GM21529 (cell line): Measurements from ENCODE around the gene METTL16.

Source experiments
- ATAC-seq: cut with Tn5 transposase; IDR thresholded peaks from one replicate; pipeline ENCODE4 v1.9.1; 2021; ENCODE audit not compliant: unreplicated experiment

The METTL16 gene

DNA sequence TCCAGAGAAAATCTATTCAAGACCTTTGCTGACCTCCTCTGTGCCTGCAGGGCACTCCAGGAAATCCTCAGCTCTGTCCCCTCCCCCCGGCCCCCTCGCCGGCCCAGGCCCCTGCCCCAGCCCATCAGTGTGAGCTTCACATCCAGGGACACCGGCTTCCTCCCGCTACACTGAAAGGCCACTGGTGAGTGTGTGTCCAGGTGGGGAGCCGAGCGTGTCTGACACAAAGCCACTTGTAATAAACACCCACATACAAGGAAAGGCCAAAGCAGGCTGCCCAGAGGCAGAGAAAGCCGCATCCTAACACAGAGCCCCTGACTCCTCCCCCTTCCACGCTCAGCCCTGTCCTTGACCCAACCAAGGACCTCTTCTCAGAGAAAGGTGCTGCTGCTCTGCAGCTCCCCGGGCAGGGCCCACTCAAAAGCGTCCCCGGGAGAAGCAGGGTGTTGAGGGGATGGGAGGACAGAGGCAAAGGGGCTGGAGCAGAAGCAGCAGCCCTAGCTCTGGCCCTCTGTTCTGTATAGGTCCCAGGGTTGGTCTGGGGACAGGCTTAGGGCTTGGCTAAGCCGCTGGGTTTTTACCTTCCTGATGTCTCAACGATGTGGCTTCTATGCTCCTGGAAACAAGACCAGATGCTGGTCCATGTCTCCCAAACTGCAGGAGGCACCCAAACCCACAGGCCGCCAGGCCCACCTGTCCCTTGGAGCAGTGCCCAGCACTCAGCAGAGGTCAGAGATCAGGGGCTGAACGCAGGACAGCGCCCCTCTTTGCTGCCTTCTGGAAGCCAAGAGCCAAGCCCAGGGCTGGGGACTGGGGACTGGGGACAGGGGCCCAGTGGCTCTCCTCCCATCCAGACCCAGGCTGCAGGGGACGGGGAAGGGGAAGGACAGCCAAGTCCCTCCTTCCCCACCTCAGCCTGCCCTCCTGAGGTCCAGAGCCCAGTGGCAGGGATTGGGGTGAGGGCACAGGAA lies 126.2 kb downstream of the METTL16 start:
- no peak for ATAC-seq

DNA sequence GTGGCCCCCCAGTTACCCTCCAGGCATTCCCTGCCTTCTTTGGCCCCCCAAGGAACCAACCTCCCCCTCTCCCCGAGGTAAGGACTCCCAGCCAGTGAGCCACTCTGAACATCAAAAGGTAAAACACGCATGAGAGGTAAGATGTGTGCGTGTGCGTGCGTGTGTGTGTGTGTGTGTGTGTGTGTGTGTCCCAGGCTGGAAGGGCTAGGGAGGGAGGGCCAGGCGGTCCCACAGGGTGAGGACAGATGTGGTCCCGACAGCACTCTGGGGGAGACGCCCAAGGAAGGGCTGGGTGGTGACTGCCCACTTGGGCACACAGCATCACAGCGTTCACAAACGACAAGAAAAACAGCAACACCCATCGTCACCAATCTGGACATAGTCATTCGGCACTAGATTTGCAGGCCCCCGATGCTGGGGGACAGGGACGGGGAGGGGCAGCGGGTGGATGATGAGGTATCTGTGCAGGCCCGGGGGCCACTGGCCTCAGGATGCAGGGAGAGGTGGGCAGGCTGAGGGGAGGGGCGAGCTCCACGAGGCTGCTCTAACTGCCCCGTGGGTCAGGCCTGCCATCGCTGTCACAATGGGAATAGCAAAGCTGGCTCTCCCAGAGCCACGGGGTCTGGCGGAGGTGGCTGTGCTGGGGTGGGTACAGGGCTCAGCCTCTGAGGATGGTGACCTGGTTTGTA lies 127.1 kb downstream of the METTL16 start:
- ATAC-seq, result no peak

DNA sequence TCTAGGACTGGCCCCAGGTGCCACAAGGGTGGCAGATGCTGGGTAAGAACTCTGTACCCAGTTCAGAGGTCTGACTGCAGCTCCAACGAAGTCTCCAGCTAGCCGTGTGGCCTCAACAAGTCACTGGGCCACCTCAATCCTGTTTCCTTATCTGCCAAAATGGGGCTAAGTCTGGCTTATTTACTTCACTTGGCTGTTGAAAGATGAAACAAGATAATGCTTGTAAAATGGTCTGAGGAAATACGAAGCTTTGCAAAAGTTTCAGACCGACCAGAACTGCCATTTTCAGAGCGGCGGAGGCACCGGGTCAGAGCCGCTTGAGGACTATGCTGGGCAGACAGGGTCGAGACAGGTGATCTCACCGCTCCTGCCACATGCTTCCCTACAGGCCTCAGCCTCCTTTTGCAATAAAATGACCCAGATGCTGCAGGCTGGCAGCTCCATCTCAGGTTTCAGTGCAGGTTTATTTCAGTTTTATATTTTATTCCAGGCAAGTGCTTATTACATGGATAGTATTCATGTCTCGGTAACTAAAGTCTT lies 128.0 kb downstream of the METTL16 start:
- ATAC-seq, result no peak

DNA sequence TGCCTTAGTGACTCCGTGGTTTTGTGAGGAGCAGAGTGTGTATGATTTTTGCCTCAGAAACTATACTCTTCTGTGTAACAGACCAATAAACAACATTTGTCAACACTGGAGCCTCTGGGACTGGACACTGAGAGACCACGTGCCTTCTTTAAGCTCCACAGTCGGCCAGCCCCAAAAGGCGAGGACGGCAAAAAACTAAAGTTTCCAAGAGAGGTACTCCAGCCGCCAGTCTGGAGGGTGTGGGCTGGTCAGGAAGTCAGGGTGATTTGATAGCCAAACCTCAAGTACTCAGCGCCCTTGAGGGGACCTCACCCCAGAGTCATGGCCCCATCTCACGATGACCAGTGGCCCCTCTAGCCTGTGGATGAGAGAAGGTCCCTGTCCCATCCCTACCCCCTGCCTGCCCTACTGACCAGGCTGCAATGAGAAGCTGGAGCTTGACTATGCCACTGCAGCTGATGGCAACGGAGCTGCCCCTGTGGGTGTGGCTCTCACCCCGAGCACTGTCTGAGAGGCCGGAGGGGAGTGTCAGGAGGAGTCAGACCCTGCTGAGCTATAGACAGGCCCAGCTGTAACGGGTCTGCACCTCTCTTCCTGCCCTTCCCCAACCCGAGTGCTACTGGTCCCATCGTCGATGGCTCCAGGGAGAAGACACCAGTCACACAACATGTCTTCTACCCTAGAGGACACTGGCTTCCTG lies 130.6 kb downstream of the METTL16 start:
- ATAC-seq, result no peak

DNA sequence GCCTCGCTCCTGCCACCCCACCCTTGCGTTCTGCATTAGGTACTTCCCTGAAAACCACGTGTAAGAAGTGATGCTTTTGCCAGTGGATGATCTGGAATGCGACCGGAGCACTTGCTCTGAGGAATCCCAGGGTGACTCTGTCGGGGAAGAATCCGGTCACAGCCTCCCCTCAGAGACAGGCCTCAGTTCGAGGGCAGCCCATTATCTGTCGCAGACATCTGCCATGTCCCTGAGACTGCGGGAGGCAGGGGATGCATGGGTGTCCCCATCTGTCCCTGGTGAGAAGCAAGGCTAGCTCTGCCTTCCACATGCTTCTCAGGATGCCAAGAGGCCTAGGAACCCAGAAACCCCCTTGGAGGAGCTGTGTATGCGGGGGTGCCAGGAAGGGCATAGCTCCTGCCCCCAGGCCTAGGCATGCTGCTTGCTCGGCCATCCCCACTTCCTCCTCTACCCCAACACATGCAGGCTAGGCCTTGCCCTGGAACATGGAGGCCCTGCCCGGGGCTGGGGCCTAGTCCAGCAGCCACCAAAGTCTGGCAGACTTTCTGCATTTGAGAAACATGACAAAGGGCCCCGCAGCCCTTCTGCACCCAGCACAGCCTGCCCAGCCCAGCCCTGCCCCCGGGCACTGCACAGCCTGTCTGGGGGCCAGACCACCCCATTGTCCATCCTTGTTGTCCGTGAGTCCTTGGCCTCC lies 131.3 kb downstream of the METTL16 start:
- no peak for ATAC-seq

DNA sequence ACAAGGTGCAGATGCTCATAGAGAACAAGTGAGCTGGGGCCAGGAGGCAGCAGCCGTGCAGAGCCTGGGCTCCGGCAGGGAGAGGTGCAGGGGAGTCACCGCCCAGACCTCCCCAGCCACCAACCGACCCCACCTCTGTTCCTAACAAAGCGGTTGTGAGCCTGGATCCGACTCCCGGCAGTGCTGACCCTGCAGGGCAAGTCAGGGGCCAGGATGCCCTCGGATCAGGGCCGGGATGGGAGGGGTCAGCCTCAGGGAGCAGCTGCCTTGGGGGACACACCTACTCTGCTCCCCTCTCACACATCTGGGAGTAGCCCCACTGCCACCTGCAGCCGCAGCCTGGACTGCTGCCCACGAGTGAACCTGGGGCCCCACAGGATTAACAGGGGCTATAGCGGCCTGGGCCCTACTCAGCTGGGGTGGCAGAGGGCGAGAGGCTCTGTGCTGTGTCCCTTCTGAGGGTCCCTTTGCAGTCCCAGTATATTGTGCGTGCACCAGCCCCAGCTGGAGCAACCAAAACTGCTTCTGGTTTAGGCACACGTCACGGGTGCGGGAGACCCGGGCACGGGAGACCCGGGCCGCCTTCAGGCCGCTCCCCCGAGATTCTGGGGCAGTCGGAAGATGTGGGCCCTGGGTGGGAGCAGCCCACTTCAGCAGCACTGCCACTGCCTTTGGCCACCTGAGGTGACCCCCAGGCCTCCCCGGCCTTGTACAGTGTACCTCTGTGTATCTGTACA lies 132.0 kb downstream of the METTL16 start:
- ATAC-seq, result no peak

DNA sequence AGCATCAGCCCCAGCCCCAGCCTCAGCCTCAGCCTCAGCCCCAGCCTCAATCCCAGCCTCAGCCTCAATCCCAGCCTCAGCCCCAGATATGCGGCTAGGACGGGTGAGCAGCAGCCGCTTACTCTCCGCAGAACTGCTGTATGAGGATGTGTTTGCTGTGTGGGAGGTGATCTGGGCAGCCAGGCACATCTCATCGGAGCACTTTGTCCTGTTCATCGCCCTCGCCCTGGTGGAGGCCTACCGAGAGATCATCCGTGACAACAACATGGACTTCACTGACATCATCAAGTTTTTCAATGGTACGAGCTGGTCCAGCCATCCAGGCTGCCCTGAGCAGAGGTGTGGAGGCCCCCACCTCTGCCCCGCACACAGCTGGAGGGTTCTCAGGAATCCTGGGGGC lies 132.8 kb downstream of the METTL16 start:
- no peak for ATAC-seq

DNA sequence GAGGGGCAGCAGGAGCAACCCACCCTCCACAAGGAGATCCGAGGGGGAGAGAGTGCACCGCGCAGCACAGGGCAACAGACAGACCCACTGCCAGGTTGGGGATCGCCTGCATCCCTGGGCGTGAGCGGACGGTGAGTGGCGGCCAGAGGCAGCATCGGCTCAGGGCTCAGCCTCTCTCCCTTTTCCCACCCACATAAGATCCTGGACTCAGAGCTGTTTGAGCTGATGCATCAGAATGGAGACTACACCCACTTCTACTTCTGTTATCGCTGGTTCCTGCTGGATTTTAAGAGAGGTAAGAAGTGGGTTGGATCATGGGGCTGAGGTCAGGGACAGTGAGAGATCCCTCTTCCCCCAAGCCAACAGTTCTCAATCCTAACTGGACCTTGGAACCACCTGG lies 134.0 kb downstream of the METTL16 start:
- ATAC-seq, result no peak

DNA sequence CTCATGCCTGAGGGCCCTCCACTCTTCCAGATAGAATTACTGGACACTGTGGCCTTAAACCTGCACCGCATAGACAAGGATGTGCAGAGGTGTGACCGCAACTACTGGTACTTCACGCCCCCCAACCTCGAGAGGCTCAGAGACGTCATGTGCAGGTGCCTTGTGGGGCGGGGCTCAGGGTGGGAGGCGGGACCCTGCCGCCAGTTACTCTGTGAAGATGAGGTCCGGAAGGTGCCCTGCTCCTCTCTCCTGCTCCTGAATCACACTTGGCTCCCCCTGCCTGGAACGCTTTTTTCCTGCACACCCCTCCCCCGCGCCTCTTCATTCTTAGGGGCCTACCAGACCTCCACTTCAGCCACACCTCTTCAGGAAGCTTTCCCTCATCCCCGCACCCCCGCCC lies 135.6 kb downstream of the METTL16 start:
- ATAC-seq, result no peak

DNA sequence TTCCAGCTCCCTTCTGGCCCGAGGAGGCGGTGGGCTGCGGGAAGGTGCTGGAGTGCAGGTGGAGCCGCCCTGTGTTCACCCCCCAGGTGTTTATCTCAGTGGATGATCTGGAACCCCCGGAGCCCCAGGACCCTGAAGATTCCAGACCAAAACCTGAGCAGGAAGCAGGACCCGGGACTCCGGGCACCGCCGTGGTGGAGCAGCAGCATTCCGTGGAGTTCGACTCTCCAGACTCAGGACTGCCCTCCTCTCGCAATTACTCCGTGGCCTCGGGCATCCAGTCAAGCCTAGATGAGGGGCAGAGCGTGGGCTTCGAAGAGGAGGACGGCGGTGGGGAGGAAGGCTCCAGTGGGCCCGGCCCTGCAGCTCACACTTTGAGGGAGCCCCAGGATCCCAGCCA lies 136.3 kb downstream of the METTL16 start:
- ATAC-seq, result no peak

DNA sequence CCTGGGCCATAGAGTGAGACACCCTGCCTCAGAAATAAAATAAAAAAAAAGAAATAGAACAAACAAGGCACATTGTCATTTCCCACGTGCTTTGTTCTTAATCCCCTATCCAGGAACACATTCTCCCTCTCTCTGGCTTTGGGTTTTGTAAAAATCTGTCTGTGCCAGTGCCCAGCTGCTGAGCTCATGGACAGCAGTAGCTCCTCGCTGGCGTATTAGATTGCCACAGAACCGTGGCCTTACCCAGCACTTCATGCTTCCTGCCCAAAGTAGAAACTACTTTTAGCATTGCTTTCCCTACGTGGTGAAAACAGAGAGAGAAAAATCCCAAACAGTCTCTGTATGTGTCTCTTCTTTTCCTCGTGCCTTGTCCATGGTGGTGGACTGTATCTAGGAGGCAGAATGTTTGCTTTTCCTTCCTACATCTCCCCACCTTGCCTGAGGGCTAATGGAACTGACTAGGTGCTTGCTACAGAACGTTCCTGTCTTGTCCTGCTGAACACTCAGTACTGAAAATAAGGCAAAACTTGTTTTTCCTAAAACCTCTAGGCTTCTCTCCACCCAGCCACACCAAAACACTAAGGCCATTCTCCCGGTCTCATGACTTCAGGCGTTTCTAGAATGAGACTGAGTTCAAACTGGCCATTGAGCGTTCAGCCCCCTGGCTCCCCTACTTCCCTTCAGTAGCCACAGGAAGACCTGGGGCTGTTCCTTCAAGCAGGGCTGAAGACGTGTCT lies 137.0 kb downstream of the METTL16 start:
- ATAC-seq, result no peak

DNA sequence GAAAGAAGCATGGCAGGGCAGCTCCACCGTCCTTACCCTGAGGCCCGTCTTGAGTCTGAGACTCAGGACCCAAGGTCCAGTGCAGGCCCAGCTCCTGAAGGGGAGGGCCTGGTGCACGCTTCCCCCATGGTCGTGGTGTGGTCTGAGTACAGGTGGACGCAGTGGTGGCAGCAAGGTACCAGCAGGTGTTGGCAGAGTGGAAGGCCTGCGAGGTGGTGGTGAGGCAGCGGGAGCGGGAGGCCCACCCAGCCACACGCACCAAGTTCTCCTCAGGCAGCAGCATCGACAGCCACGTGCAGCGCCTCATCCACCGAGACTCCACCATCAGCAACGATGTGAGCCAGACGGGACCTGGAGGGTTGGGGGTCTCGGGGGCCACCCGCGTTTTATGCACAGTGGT lies 138.5 kb downstream of the METTL16 start:
- ATAC-seq, result no peak

DNA sequence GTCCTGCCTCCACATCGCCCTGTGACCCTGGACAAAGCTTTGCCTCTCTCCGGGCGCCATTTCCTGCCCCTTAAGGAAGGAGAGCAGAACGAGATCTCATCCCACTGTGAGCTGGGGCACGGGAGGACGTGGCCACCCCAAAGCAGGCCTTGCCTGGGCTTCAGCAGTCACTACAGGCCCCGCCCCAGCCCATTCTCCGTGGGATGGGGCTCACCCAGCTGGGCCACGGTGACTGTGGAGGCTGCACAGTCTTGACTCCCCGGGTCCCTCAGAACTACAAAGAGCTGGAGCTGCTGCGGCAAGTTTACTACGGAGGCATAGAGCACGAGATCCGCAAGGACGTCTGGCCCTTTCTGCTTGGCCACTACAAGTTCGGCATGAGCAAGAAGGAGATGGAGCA lies 139.0 kb downstream of the METTL16 start:
- ATAC-seq, result no peak

DNA sequence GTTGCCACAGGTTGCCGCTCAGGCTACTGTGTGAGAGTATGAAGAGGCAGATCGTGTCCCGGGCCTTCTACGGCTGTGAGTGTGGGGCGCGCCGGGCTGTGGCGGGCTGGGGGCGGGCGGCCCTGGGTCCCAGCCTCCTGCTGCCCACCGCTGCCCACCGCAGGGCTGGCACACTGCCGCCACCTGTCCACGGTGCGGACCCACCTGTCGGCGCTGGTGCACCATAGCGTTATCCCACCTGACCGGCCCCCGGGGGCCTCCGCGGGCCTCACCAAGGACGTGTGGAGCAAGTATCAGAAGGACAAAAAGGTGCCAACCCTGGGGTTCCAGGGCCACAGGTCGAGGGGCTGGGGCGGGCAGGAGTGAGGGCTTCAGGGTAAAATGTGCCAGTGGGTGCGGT lies 139.5 kb downstream of the METTL16 start:
- ATAC-seq, result no peak

DNA sequence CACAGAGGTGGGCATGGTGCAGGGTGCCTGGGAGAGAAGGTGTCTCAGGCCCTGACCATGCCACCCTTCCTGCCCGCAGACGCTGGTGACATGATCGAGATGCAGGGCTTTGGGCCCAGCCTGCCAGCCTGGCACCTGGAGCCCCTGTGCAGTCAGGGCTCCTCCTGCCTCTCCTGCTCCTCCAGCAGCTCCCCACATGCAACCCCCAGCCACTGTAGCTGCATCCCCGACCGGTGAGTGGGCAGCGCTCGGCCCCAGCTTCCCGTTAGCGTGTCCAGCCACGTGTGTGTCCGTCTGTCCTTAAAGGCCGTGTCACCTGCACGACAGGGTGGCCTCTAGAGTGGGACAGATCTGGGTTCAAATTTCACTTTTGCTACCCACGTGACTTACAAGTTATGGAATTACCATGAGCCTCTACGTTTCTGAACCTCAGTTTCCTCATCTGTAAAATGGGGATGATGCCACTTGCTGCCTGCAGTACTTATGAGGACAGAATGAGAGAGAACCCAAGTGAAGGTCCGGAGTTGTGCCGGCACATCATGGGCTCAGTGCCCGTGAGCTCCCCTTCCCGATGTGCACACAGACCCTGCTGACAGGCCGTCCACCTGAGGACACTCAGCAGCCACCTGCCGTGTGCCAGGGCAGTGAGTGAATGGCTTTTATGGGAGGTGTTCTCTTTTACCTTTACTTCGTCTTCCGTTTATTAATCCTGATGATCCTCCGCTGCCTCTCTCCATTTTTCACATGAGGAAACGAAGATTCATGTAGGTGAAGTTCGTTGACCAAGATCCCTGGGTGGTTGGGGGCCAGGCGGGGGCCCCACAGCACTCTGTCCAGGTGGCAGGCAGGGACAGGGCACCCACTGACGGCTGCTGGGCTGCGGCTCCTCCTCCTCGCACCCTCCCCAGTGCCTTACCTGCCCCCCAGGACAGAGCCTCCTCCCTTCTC lies 140.2 kb downstream of the METTL16 start:
- no peak for ATAC-seq

DNA sequence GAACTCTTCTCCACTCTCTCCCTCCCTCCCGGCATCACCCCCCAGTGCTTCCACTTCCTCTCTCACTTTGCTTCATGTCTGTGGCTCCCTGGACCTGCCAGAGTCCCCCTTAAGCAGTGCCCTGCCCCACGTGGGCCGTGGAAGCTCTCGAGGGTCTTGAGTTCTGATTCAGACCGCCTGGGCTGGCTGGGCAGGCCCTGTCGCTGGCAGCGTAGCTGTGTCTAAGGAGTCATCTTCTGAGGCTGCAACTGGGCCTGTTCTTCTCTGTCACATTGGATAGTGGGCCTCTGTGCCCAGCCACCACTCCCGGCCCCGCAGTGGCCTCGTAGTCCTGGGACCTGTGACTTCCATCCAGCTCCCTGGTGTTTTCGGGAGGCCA lies 141.5 kb downstream of the METTL16 start:
- no peak for ATAC-seq

DNA sequence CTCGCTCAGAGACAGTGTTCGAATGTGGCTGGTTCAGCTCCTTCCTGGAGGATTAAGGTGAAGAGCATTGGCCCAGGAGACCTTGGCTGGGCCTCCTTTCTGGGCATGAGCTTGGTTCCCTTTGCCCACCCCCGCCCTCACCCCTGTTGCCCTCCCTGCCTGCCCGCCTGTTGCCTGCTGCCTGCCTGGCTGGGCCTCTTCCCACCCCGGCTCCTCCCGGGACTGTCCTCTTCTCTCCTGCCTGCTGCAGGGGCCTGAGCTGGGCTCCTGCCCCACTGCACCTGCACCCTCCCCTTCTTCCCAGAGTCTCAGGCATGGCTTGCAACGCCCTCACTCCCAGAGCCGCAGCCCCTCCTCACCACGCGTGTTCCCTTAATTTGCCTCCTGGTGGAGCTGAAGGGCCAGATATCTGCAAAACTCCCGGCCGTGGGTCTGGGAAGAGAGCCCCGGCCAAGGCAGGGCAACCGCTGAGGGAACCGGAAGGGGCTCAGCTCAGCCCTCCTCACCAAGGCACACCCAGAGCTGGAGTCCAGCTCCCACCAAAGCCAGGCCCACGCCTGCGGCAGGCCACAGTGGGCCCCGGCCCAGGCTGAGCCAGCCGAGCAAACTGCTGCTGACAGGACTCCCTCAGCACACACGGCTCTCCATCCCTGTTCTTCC lies 142.0 kb downstream of the METTL16 start:
- no peak for ATAC-seq

DNA sequence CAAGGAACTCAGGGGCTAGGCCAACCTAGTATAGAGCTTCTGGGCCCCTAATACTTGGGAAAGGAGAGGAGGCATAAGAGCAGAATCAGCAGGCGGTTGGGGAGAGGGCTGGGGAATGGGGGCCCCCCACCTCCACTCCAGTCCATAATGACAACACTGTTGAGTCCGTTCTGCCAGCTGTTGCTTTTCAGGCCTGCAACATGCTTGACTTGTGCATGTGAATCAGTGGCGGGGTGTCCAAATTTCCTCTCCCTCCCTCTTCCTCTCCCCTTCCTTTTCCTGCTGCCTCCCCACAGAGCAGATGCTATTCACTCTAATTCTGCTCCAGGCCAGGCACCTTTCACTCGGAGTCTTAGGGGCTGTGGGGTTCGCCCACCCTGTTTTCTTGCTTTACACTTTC lies 142.6 kb downstream of the METTL16 start:
- no peak for ATAC-seq
